Measurements from ENCODE around the gene CSH1. TPM values are rescaled to one million over a fixed set of nuclear protein-coding genes. Genes with fewer than 3 reads are reported as not detected.

The CSH1 gene
- total RNA-seq, 1 donor from 2014 or later = 8.9 TPM

GRCh38 chr17:63850401-63850800 is 46.0 kb downstream of the CSH1 start:
- no peaks in the 10 kb centered on the region for H3K4me1 Mint-ChIP-seq (ENCODE audit: low read depth, unreplicated experiment)
- DNase-seq (ENCODE audit: low read depth) = no peak
- Histone ChIP-seq H4K20me1 (ENCODE audit: insufficient read depth, low read length) (no peaks in the 10 kb centered on the region), H3K4me1 (ENCODE audit: insufficient read depth, low read length) (peaks cover 3% of the 10 kb centered on the region), H3K27ac (ENCODE audit: low read depth, low read length) (no peak overlapping the region), H3K36me3 (ENCODE audit: insufficient read depth, low read length) (no peaks in the 10 kb centered on the region), H3K27me3 (ENCODE audit: insufficient read depth, low read length) (peaks cover 14% of the 10 kb centered on the region), H3K79me2 (ENCODE audit: insufficient read depth, low read length) (no peaks in the 10 kb centered on the region), H3K9ac (ENCODE audit: low read length) (no peak overlapping the region), H3K4me3 (ENCODE audit: insufficient read depth, low read depth, low read length) (no peak overlapping the region), H2AFZ (ENCODE audit: low read depth, low read length) (no peak overlapping the region), H3K9me3 (ENCODE audit: insufficient read depth, low read depth, low read length) (no peaks in the 10 kb centered on the region), H3K4me2 (ENCODE audit: low read length) (no peak overlapping the region)
- TF ChIP-seq EZH2 (IDR thresholded peaks at IDR 0.05; ENCODE audit: insufficient read depth, low read length) = no peak
- TF ChIP-seq, protein P1, sequence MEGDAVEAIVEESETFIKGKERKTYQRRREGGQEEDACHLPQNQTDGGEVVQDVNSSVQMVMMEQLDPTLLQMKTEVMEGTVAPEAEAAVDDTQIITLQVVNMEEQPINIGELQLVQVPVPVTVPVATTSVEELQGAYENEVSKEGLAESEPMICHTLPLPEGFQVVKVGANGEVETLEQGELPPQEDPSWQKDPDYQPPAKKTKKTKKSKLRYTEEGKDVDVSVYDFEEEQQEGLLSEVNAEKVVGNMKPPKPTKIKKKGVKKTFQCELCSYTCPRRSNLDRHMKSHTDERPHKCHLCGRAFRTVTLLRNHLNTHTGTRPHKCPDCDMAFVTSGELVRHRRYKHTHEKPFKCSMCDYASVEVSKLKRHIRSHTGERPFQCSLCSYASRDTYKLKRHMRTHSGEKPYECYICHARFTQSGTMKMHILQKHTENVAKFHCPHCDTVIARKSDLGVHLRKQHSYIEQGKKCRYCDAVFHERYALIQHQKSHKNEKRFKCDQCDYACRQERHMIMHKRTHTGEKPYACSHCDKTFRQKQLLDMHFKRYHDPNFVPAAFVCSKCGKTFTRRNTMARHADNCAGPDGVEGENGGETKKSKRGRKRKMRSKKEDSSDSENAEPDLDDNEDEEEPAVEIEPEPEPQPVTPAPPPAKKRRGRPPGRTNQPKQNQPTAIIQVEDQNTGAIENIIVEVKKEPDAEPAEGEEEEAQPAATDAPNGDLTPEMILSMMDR (IDR thresholded peaks at IDR 0.05; ENCODE audit: insufficient read depth, low read depth, low read length) = no peak
- H3K27ac Mint-ChIP-seq (ENCODE audit: unreplicated experiment) = no peak overlapping the region
- H3K4me3 Mint-ChIP-seq (ENCODE audit: unreplicated experiment) = no peak overlapping the region
- peaks cover 10% of the 10 kb centered on the region for H3K27me3 Mint-ChIP-seq (ENCODE audit: low read depth, unreplicated experiment)
- H3K9me3 Mint-ChIP-seq (ENCODE audit: unreplicated experiment) = peaks cover 12% of the 10 kb centered on the region
- no peaks in the 10 kb centered on the region for H3K36me3 Mint-ChIP-seq (ENCODE audit: low read depth, unreplicated experiment)
- FAIRE-seq = no peak

- DNase-seq (ENCODE audit: low read depth) (peak; percentile 72), FAIRE-seq (no peak)
- Histone ChIP-seq H4K20me1 (ENCODE audit: insufficient read depth, low read length) (no peaks in the 10 kb centered on the region), H3K9ac (ENCODE audit: low read length) (peak overlapping the region; percentile 76), H3K4me1 (ENCODE audit: insufficient read depth, low read length) (peaks cover 3% of the 10 kb centered on the region), H3K9me3 (ENCODE audit: insufficient read depth, low read depth, low read length) (no peaks in the 10 kb centered on the region), H3K4me2 (ENCODE audit: low read length) (peak overlapping the region; percentile 82), H3K4me3 (ENCODE audit: insufficient read depth, low read depth, low read length) (peak overlapping the region; percentile 38), H2AFZ (ENCODE audit: low read depth, low read length) (peak overlapping the region; percentile 100), H3K36me3 (ENCODE audit: insufficient read depth, low read length) (no peaks in the 10 kb centered on the region), H3K27me3 (ENCODE audit: insufficient read depth, low read length) (peaks cover 10% of the 10 kb centered on the region), H3K27ac (ENCODE audit: low read depth, low read length) (peak overlapping the region; percentile 24), H3K79me2 (ENCODE audit: insufficient read depth, low read length) (no peaks in the 10 kb centered on the region)
- peaks cover 12% of the 10 kb centered on the region for H3K9me3 Mint-ChIP-seq (ENCODE audit: unreplicated experiment)
- peak overlapping the region; percentile 35 for H3K27ac Mint-ChIP-seq (ENCODE audit: unreplicated experiment)
- H3K36me3 Mint-ChIP-seq (ENCODE audit: low read depth, unreplicated experiment) = no peaks in the 10 kb centered on the region
- no peaks in the 10 kb centered on the region for H3K4me1 Mint-ChIP-seq (ENCODE audit: low read depth, unreplicated experiment)
- peaks cover 8% of the 10 kb centered on the region for H3K27me3 Mint-ChIP-seq (ENCODE audit: low read depth, unreplicated experiment)
- H3K4me3 Mint-ChIP-seq (ENCODE audit: unreplicated experiment) = peak overlapping the region; percentile 62
- TF ChIP-seq, protein P1 (IDR thresholded peaks at IDR 0.05; ENCODE audit: insufficient read depth, low read depth, low read length) = peak; percentile 36
- TF ChIP-seq EZH2 (IDR thresholded peaks at IDR 0.05; ENCODE audit: insufficient read depth, low read length) = no peak
These were observed 47.3 kb downstream of the CSH1 start for GRCh38 chr17:63848834-63849689.

Measured in astrocyte (in vitro differentiated cells and primary cell).